Activated T-helper 1 cell treated with anti-CD3 and anti-CD28 coated beads, Interleukin-12 subunit alpha, Interleukin-12 subunit beta, Interleukin-2, Interleukin-4 antibody, amounts not matched to agents 30 ng/mL and 10 ng/mL and 1 ng/mL, durations not matched to agents 14 hours and 24 hours and 36 hours (primary cell): ENCODE results near the gene TJP3. TPM values are rescaled to one million over a fixed set of nuclear protein-coding genes. Genes with fewer than 3 reads are reported as not detected.
"Not testable (repeated sequence)": the region's sequence is repeated elsewhere in the genome, so short reads cannot be mapped to it uniquely, and the experiment has no call there.

Experiments
- DNase-seq: peaks from one replicate; pipeline ENCODE4 v3.0.0; 2021; ENCODE audit warnings: low spot score
- H3K27ac Mint-ChIP-seq: one replicate; pipeline ENCODE4 v1.8.0; 2021; ENCODE audit warnings: mild to moderate bottlenecking, mixed read lengths
- H3K27me3 Mint-ChIP-seq: one replicate; pipeline ENCODE4 v1.8.0; 2022; ENCODE audit warnings: mild to moderate bottlenecking, moderate library complexity, mixed read lengths; ENCODE audit not compliant: insufficient read depth
- H3K36me3 Mint-ChIP-seq: one replicate; pipeline ENCODE4 v1.8.0; 2021; ENCODE audit warnings: low read depth, mixed read lengths
- H3K4me1 Mint-ChIP-seq: one replicate; pipeline ENCODE4 v1.8.0; 2021; ENCODE audit warnings: low read depth, mixed read lengths
- H3K4me3 Mint-ChIP-seq: one replicate; pipeline ENCODE4 v1.8.0; 2021; ENCODE audit warnings: mild to moderate bottlenecking, moderate library complexity, mixed read lengths
- H3K9me3 Mint-ChIP-seq: one replicate; pipeline ENCODE4 v1.8.0; 2021; ENCODE audit warnings: mixed read lengths
- intact Hi-C: fragments of 100-400 bp; cut with micrococcal nuclease; formaldehyde crosslinking; loops from one replicate; pipeline ENCODE4 v1.15.1; 2024
- total RNA-seq: library from RNA; stranded (reverse); gene quantifications from 2 replicates; pipeline ENCODE4 v1.2.3, GENCODE V29; 2022

TJP3 gene
- total RNA-seq, 1 donor from 2014 or later: 0.08 TPM

GRCh38 chr19:3753631-3754410 lies 45.6 kb downstream of the TJP3 start:
- intact Hi-C loops: no loop called here
- Mint-ChIP-seq H3K27me3 (no peaks in the 10 kb centered on the region), H3K9me3 (no peaks in the 10 kb centered on the region), H3K27ac (no peak overlapping the region), H3K4me3 (no peak overlapping the region), H3K36me3 (peaks cover 22% of the 10 kb centered on the region), H3K4me1 (peaks cover 10% of the 10 kb centered on the region)
- no peak for DNase-seq

- peaks cover 21% of the 10 kb centered on the region for H3K4me1 Mint-ChIP-seq
- H3K9me3 Mint-ChIP-seq, H3K27ac Mint-ChIP-seq, DNase-seq, H3K27me3 Mint-ChIP-seq, H3K4me3 Mint-ChIP-seq, intact Hi-C loops: not testable (repeated sequence)
- H3K36me3 Mint-ChIP-seq: peaks cover 13% of the 10 kb centered on the region
These were observed 49.5 kb downstream of the TJP3 start for GRCh38 chr19:3757705-3758104.

DNA sequence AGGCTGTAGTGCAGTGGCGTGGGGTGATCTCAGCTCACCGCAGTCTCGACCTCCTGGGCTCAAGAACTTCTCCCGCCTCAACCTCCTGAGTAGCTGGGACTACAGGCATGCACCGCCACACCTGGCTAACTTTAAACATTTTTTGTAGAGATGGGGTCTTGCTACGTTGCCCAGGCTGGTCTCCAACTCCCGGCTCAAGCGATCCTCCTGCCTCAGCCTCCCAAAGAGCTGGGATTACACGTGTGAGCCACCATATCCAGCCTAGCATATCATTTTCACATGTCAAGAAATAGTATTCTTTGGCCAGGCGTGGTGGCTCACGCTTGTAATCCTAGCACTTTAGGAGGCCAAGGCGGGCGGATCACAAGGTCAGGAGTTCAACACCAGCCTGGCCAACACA lies 50.1 kb downstream of the TJP3 start:
- DNase-seq, H3K4me3 Mint-ChIP-seq, H3K9me3 Mint-ChIP-seq, intact Hi-C loops, H3K27me3 Mint-ChIP-seq, H3K27ac Mint-ChIP-seq: not testable (repeated sequence)
- peaks cover 27% of the 10 kb centered on the region for H3K4me1 Mint-ChIP-seq
- H3K36me3 Mint-ChIP-seq: peaks cover 16% of the 10 kb centered on the region

DNA sequence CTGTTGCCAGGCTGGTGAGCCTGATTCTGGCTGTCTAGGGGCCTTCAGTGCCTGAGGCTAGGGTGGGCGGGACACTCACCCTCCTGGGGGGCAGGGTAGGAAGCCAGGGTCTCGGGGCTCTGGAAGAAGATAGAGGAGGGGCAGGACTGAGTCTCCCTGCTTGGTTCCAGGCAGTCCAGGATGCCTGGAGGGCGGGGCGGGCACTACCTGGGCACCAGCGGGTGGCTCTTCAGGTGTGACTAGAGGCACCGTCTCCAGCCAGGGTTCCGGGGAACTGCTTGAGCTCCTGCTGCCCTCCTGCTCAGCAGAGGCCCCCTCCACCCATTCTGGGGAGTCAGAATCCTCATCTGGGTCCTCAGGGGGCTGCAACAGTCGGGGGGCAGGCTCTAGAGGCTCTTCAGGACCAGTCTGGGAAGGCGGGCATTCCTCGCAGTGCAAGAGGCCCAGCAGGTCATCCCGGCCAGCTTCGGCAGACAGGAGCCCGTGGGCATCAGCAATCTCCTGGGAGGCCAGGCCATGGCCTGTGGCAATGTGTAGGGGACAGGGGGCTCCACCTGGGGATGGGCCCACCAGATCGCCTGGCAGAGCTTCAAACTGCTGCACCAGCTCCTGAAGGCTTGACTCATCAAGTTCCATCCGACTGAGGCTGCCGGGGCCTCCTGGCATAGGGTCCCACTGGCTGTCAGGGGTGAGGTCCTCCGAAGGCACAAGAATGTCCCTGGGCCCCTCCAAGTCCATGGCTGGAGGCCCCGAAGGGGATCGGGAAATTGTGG lies 51.5 kb downstream of the TJP3 start:
- Mint-ChIP-seq H3K4me3 (peak overlapping the region; percentile 100), H3K9me3 (no peaks in the 10 kb centered on the region), H3K27ac (no peak overlapping the region), H3K36me3 (peaks cover 15% of the 10 kb centered on the region), H3K27me3 (peaks cover 2% of the 10 kb centered on the region), H3K4me1 (peaks cover 28% of the 10 kb centered on the region)
- no peak for DNase-seq
- intact Hi-C loops: loop anchor here (2.0 to 5.0 kb wide), 4 partner anchors 202 to 963 kb away; partner anchors contain the start of genes DAPK3, DPP9, MFSD12 and MPND

- Mint-ChIP-seq H3K27ac (peak overlapping the region; percentile 98), H3K4me3 (peak overlapping the region; percentile 100), H3K27me3 (peaks cover 2% of the 10 kb centered on the region), H3K4me1 (peaks cover 20% of the 10 kb centered on the region), H3K36me3 (peaks cover 9% of the 10 kb centered on the region), H3K9me3 (no peaks in the 10 kb centered on the region)
- intact Hi-C loops: loop anchor here (1.0 to 5.0 kb wide), 6 partner anchors 37 to 961 kb away; partner anchors contain the start of genes DAPK3, DPP9, MFSD12 and MPND
- no peak for DNase-seq
These were observed 52.7 kb downstream of the TJP3 start for GRCh38 chr19:3760871-3761361.

DNA sequence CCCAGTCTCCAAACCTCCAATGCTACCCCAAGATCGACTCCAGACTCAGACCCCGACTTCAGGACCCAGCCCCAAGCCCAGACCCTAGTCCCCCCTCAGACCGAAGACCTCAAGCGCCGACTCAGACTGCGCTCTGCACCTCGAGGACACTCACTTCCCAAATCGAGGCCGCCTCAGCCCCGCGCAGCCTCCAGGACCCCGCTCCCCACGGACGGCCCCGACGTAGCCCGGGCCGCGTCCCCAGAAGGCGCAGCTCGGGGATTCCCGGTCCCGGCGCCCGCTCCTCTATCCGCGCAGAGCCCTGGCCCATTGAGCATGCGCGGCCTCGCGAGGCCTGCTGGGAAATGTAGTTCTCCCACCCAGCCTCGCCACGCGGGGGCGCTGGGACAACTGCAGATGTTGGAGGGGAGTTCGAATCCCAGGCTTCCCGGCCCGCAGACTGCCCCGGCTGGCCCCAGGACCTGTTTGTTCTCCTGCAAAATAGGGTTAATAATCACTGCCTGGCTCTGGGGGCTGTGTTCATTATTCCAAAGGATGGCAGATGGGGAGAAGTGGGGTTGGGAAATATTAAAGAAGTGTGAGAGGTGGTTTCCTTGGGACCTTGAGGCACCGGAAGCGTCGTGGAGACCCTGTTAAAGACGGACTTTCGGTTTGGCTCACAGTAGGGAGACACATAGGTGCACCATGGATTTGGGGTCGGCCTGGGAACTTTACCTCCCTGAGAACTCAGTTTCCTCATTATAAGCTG lies 53.4 kb downstream of the TJP3 start, which contains the start of gene APBA3:
TSS of gene APBA3 (minus strand) at position 311 of the 748 bp plus-strand sequence. CDS start 1,428 bp downstream, outside the sequence.
- peak; percentile 93 for DNase-seq
- intact Hi-C loops: loop anchor here (1.0 to 5.0 kb wide), 13 partner anchors 37 to 977 kb away; partner anchors contain the start of genes ANKRD24, DAPK3, DPP9 and EEF2
- Mint-ChIP-seq H3K27ac (peak within 1 kb of the TSS; percentile 99), H3K9me3 (no peaks in the 10 kb centered on the region), H3K27me3 (peaks cover 2% of the 10 kb centered on the region), H3K4me3 (peak within 1 kb of the TSS; percentile 100), H3K36me3 (peaks cover 13% of the 10 kb centered on the region), H3K4me1 (peaks cover 23% of the 10 kb centered on the region)

GRCh38 chr19:3762130-3762473 lies 53.9 kb downstream of the TJP3 start:
- peak overlapping the region; percentile 100 for H3K4me3 Mint-ChIP-seq
- DNase-seq: no peak
- intact Hi-C loops: loop anchor here (1.0 to 5.0 kb wide), 10 partner anchors 50 to 977 kb away; partner anchors contain the start of genes ANKRD24, DAPK3, DPP9 and EEF2
- H3K4me1 Mint-ChIP-seq: peaks cover 27% of the 10 kb centered on the region
- H3K27me3 Mint-ChIP-seq: peaks cover 2% of the 10 kb centered on the region
- H3K9me3 Mint-ChIP-seq: no peaks in the 10 kb centered on the region
- H3K36me3 Mint-ChIP-seq: peaks cover 16% of the 10 kb centered on the region
- H3K27ac Mint-ChIP-seq: peak overlapping the region; percentile 99

DNA sequence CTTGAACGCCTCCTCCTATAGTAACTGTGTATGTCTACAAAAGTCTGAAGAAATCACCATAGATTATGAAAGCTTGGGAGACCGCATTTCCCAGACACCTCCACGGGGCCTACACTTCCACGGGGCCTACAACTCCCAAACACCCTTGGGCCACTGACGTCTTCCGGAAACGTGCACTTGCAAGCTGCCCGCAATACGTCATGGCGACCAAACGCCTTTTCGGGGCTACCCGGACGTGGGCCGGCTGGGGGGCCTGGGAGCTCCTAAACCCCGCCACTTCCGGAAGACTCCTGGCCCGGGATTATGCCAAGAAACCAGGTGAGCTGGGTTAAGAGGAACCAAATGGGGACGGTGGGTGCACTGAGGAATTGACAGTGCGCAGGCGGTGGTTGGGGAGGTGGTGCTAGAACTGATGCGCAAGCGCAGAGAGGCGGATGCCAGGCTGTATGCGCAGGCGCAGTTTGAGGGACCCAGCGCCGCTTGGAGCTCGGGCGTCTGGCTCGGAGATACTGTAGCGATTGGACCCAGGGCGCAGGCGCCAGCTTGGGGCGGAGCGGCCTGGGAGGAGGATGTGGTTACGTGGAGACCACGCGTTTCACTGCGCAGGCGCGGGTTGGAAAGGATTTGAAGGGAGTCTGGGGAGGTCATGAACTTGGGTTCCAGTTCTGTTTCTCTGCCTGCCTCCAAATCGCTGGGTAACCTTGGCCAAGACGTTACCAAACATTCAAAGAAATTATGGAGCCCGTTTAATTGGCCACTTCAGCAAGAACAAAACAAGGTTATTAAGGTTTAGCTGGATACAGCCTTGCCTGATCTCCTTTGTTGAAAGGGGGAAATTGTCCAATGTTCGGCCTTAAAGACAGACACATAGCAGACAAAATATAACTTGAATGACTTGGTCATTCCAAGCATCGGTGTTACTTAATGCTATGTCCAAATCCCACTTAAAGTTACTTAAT lies 54.6 kb downstream of the TJP3 start, which contains the start of gene MRPL54:
TSS of gene MRPL54 (plus strand) at position 182 of the 959 bp plus-strand sequence. CDS start at position 201, 19 bp downstream.
- intact Hi-C loops: loop anchor here (1.0 to 5.0 kb wide), 14 partner anchors 50 to 978 kb away; partner anchors contain the start of genes ANKRD24, DAPK3, DPP9 and EEF2
- H3K27ac Mint-ChIP-seq: peak within 1 kb of the TSS; percentile 99
- peaks cover 17% of the 10 kb centered on the region for H3K36me3 Mint-ChIP-seq
- peak; percentile 100 for DNase-seq
- peak within 1 kb of the TSS; percentile 100 for H3K4me3 Mint-ChIP-seq
- H3K27me3 Mint-ChIP-seq: peaks cover 2% of the 10 kb centered on the region
- H3K9me3 Mint-ChIP-seq: no peaks in the 10 kb centered on the region
- H3K4me1 Mint-ChIP-seq: peaks cover 27% of the 10 kb centered on the region

DNA sequence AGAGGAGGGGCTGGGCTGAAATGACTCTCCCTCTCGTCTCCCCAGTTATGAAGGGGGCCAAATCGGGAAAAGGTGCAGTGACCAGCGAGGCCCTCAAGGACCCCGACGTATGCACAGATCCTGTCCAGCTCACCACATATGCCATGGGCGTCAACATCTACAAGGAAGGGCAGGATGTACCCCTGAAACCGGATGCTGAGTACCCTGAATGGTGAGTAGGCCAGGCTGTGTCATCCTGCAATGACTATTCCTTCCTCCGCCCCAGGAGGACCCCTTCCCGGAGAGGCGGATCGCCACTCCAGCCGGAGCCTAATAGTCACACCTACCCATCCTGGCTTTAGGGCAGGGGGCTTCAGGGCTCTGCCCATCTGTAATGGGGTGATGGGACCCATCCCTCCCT lies 56.9 kb downstream of the TJP3 start:
- H3K4me3 Mint-ChIP-seq: no peak overlapping the region
- H3K36me3 Mint-ChIP-seq: peaks cover 20% of the 10 kb centered on the region
- H3K27me3 Mint-ChIP-seq: peaks cover 2% of the 10 kb centered on the region
- intact Hi-C loops: no loop called here
- no peak overlapping the region for H3K27ac Mint-ChIP-seq
- H3K9me3 Mint-ChIP-seq: no peaks in the 10 kb centered on the region
- DNase-seq: no peak
- H3K4me1 Mint-ChIP-seq: peaks cover 27% of the 10 kb centered on the region

- H3K9me3 Mint-ChIP-seq, DNase-seq, H3K27me3 Mint-ChIP-seq, intact Hi-C loops, H3K4me3 Mint-ChIP-seq, H3K27ac Mint-ChIP-seq: not testable (repeated sequence)
- Mint-ChIP-seq H3K36me3 (peaks cover 20% of the 10 kb centered on the region), H3K4me1 (peaks cover 27% of the 10 kb centered on the region)
These were observed 57.6 kb downstream of the TJP3 start for GRCh38 chr19:3765757-3766156.

DNA sequence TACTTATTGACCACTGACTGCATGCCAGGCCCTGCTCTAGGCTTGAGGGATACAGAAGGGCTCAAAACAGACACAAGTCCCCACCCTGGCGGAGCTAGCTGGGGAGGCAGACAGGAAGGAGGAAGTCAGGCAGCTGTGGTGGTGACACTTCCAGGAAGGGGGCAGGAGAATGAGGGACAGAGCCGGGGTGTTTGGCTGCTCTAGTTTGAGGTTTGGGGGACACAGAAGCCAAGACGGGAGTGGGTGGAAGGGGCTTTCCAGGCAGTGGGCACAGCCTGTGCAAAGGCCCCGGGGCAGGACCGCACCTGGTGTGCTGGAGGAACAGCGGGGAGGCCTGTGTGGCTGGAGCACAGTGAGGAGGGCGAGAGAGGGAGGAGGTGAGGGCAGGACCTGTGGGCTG lies 58.3 kb downstream of the TJP3 start:
- Mint-ChIP-seq H3K27me3 (peaks cover 2% of the 10 kb centered on the region), H3K4me1 (peaks cover 26% of the 10 kb centered on the region), H3K4me3 (peak overlapping the region; percentile 32), H3K27ac (peak overlapping the region; percentile 37), H3K36me3 (peaks cover 17% of the 10 kb centered on the region), H3K9me3 (no peaks in the 10 kb centered on the region)
- intact Hi-C loops: no loop called here
- no peak for DNase-seq
